CD4-positive, alpha-beta T cell treated with Interferon alpha-2 for 1 hour (primary cell): ENCODE measurements around the gene CLIC3.

Experiments
- DNase-seq, 2 donors: peaks; one replicate each; pipeline ENCODE4 v3.0.0-alpha.2; 2020 to 2022

The CLIC3 gene

DNA sequence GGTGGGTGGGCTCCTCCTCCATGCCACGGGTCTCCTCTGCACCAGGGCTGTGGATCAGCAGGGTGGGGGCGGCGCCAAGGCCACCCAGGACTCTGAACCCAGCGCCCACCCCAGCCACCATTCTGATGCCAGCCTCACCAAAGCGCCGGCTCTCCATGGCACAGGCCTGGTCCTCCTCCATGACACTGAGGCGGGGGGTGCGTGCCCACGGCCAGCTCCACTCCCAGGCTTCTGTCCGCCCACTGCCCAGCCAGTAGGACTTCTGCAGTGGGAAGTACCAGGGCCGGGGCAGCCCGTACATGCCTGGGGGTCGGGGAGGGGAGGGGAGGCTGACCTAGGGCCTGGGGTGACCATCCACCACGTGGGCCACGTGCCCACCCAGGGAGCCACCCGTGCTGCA is 20.1 kb upstream of the CLIC3 start:
- no peak for DNase-seq

DNA sequence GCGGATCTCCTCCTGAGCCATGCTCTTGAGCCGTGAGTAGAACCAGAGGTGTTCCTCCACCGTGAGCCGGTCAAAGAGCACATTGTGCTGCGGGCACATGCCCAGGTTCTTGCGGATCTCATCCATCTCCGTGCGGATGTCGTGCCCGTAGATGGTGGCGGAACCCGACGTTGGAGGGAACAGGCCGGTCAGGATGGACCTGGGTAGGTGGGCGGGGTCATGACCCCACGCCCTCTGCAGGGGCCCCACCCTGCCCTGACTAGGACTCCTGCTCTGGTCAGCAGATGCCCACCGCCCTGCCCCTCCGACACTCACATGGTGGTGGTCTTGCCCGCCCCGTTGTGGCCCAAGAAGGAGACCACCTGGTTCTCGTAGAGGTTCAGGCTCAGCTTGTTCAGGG is 19.6 kb upstream of the CLIC3 start:
- no peak for DNase-seq

DNA sequence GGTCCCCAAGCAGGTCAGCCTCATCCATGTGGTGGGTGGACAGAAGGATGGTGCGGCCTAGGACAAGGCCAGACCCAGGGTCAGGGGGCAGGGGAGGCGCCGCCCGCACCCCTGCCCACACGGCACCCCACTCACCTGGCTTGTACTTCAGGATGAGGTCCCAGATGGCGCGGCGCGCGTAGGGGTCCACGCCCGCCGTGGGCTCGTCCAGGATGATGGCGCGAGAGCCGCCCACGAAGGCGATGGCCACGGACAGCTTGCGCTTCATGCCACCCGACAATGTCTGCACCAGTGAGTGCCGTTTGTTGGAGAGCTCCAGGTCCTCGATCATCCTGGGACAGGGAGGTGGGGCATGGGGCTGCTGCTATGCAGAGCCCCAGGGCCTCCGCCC is 19.2 kb upstream of the CLIC3 start:
- DNase-seq = no peak

DNA sequence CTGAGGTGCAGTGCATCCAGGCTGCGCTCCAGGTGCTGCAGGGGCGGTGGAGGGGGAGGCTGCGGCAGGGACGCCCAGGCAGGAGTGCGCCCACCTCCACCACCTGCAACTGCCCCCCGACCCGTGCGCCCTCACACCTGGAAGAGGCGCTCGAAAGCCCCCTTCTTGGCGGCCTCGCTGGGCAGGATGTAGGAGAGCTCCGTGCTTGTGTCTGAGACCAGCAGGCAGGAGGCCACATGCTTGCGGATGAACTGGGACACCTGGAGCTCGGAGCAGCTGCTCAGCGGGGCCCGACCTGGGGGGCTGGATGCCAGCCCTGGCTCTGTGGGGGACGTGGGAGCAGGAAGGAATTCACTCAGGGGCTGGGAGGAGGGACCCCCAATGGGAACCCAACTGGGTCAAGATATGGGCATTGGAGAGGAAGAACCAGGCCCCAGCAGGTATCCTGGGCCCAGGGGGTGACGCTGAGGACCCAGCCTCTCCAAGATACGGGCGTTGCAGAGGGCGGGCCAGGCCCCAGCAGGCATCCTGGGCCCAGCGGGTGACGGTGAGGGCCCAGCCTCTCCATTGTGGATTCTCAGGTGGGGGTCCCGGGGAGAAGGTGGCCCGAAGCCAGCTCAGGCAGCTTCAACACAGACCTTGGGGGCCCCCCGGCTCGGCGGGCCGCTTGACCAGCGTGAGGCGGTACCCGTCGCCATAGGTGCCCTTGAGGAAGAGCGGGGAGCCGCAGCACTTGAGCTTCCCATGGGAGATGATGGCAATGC is 18.6 kb upstream of the CLIC3 start:
- DNase-seq = no peak

DNA sequence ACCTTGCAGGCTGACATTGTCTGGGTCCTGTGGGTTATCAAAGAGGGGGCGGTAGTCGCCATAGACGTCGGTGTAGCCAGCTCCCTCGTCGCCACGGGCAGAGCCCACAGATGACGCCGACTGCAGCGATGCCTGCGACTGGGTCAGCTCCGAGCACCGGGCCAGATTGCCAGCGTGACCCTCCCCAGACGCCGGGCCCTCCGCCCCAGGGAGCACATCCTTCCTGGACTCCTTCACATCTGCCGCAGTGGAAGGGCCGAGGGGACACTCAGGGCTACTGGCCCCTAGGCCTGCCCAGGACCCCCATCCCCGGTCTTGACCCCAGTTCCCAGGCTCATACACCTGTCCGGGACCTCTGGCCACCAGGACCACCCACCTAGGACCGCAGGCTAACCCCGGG is 17.8 kb upstream of the CLIC3 start:
- no peak for DNase-seq

DNA sequence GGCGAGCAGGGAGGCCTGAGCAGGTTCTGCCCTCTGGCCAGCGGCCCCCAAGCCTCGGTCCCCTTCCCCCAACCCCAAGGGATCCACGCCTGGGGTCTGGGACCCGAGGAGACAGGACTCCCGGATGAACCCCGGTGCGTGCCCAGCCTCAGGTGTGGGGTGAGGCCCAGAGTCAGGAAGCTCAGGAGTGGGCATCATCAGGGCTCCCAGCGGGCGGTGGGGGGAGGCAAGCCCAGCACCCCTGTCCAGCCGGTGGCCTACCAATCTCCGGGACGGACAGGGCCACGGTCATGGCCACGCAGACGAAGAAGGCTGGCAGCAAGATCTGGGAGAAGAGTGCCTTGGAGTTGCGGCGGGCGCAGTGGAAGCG is 17.2 kb upstream of the CLIC3 start:
- no peak for DNase-seq

DNA sequence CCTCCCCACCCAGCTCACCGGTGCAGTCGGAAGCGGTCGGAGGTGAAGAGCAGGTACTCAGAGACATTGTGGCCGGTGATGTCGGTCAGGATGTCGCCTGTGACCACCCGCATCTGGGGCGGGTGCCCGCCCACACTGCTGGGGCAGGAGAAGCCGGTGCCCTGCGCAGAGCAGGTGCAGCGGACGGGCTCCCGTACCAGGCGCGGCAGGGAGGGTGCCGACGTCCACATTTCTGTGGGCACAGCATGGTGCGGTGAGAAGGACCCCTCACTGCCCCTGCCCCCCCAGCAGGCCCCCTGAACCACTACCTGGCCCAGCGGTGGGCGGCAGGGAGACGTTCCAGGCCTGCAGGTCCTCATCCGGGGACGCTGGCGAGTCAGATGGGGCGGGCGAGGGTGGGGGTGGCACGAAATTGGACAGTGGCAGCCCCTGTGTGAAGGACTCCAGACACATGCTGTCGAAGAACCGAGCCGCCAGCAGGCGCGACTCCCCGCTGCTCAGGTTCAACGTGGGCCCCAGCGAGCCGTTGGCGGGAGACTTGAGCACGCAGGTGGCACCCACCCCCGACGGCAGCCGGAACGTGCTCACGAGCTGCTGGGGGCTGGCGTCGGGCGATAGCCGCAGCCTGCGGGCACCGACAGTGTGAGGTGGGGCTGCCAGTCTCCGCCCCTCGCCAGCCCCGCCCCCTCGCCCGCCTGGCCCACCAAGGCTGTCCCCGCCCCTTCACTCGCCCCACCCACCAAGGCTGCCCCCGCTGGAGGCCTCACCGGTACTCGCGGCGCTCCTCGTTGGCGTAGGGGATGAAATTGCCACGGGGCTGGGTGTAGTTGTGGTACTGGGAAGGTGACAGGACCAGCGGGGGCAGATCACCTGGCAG is 16.6 kb upstream of the CLIC3 start:
- DNase-seq = no peak

DNA sequence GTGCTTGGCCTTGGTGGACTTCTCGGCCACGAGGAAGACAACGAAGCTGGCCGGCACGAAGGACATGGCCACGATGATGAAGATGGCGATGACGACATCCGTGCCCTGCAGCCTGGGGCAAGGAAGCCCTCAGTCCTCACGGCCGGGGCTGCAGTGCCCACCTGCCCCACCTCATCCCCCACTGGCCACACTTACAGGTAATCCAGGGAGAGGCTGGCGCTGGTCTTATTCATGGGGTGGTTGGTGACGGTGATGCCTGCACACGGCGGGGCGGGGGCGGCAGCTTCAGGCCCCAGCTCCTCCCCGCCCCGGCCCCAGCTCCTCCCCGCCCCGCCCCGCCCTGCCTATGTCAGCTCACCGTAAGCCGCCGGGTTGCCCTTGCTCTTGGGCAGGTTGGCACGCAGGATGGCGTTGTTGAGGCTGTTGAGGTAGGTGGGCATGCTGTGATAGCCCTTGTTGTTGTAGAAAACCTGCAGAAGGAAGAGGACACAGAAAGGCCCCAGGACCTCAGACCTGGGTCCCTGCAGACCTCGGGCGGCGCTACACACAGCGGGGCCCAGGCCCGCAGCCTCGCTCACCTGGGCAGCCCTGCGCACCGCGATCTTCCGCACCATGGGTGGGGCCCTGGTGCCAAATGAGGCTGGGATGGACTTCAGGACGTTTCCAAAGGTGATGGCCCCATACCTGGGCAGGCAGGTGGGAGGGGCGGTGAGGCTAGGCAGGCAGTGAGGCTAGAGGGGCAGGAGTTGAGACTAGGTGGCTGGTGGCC is 15.7 kb upstream of the CLIC3 start:
- DNase-seq = no peak

DNA sequence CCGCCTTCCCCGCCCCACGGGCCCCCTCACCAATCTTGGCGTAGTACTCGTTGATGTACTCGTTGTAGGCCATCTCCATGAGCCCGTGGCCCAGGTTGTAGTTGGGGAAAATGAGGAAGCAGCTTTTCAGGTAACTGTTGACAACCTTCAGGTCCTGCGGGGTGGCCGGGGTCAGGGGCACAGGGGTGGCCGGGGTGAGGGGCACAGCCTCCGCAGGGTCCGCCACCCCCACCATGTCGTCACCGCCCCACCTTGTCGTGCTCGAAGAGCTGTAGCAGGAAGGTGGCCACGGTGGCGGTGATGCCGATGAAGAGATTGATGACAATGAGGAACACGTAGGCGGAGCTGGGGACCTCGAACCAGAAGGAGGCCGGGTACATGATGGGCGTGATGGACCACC is 14.8 kb upstream of the CLIC3 start:
- DNase-seq = no peak

DNA sequence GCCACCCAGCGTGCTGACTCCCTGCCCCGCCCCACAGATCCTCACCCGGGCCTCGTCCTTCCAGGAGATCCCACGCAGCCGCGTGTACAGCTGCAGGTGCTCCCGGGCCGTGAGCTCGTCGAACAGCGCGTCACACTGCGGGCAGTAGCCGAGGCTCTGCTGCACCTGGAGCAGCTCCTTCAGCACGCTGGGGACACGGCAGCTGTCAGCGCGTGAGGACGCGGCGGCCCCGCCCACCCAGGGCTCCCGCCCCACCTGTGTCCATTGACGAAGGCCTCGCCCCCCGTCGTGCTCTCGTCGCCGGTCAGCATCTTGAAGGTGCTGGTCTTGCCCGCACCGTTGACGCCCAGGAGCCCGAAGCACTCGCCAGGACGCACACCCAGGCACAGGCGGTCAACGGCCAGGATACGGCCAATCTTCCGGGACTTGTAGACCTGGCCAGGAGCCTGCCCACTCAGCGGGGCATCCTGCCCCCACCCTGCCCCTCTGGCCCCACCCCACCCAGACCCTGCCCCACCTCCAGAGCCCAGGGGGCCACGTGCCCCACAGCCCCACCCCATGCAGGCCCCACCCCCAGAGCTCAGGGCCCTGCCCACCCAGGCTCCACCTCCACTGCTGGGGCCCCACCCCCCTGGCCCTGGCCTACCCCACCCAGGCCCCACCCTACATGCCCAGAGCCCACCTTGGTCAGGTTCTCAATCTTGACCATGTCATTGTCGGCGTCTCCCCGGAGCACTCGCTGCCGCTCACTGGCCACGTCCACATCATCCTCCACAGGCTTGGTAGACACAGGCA is 13.8 kb upstream of the CLIC3 start:
- DNase-seq = no peak

DNA sequence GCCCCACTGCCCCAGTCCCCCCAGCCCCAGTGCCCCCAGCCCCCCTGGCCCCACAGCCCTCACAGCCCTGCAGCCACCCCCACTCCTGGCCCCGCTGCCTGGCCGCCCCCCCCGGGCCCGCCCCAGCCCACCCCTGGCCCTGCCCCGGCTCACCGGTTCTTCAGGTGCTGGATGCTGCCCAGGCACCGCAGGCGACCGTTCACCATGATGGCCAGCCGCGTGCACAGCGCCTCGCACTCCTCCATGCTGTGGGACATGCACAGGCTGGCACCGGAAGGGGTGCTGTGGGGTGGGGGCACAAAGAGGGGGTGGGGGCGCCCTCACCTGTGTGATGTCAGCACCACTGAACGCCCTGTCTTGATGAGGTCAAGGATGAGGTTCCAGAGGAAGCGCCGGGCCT is 12.8 kb upstream of the CLIC3 start:
- no peak for DNase-seq

DNA sequence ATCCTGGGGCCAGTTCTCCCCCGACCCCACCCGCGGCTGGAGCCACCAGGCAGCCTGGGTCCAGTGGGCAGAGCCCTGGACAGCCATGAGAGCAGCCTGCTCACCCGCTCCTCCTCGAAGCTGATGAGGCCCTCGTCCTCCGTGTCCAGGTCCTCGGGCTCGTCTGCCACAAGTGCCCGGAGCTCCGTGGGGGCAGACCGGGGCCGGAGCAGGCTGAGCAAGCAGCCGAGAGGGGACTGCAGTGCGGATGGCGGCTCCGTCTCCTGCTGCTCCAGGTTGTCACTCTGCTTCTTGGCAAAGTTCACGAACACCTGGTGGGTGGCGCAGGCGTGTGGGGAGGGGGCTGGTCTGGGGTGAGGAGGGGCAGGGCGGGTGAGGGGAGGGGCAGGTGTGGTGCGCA is 11.9 kb upstream of the CLIC3 start:
- DNase-seq = no peak

DNA sequence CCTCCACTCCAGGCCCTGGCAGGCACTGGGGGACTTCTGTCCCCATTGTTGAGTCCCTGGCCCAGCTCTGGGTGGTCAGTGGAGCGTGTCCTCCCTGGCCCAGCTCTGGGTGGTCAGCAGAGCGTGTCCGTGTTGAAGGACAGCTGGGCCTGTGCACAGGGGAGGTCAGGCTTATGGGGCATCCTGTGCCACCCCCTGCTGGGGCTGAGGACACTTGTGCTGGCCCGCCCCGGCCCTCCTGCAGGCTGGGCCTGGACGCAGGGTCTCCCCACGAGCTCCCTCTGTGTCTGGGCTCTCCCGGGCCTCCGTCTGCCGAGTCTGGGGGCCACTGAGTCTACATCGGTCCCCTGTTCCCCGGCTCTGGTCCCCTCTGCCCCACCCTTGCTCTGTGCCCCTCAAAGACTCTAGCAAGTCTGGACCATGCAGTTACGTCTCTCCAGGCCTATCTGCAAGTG is 11.5 kb upstream of the CLIC3 start:
- DNase-seq = no peak

DNA sequence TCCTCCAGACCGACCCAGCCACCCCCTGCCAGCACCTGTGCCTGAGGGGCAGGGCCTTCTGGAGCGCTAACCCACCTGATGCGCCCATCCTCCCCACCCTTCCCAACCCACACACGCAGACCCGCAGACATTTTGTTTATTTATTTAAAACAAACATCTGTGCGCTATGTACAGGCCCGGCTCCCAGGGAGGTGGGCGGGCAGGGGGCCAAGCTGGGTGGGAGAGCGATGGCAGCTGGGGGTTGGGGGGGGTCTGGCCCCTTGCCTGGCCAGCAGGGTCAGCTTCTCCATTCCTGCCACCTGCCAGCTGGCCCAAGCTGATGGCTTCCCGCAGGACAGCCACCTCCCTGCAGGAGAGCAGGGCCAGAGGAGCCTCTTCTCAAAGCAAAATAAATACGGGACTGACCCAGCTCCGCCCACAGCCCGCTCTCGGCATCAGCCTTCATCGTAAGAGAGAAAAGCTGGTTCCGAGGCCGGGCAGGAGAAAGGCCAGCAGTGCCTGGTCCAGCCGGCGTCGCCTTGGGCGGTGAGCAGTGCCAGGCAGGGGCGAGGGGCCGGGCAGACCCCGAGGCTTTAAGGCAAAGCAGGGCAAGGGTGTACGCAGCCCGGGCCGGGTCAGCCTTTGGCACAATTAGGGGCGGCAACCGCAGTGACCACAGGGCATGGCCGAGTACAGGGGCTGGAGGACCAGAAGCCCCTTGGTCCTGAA is 10.9 kb upstream of the CLIC3 start:
- no peak for DNase-seq

DNA sequence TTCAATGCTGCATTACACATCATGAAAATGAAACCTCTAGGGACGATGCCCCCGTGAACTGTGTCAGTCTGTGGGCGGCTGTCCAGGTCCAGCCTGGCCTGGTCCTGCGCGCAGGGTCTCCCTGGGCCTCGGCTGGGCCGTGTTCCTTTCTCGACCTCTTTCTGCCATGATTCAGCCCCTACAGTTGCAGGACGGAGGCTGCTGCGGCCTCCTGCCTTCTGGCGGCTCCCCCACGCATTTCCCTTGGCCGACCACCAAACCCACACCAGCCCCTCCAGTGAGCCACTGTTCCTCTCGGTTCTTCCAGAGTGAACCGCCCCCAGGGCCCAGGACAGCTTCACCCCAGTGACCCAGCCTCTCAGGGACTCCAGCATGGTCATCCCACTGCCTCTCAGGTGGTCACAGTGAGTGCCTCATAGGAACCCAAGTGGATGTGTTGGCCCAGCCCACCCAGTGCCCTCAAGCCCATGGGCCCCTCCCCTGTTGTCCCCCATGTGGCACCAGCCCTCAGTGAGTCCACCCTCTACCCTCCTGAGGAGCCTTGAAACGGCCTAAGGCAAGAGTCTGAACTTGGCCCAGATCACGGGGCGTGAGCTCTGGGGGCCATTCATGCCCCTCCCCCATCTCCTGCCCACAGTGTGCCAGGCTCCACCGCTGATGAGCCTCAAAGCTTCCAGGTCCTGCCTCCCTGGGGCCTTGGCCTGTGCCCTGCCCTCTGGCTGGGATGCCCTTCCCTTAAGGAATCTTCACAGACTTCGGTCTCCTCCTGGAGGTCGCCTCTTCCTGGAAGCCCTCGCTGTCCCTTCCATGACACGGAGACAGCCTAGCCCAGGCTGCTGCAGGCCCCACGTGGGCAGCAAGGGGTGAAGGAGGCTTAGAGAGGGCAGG is 10.0 kb upstream of the CLIC3 start:
- DNase-seq = no peak

DNA sequence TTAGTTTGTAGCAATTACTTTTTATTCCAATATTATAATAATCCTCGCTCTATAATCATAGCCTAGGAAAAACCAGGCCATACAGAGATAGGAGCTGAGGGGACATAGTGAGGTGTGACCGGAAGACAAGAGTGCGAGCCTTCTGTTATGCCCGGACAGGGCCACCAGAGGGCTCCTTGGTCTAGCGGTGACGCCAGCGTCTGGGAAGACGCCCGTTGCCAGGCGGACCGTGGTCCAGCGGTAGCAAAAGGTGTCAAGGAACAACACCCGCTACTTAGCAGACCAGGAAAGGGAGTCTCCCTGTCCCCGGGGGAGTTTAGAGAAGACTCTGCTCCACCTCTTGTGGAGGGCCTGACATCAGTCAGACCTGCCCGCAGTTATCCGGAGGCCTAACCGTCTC is 7.9 kb upstream of the CLIC3 start:
- peak; percentile 11 to 29 for DNase-seq

DNA sequence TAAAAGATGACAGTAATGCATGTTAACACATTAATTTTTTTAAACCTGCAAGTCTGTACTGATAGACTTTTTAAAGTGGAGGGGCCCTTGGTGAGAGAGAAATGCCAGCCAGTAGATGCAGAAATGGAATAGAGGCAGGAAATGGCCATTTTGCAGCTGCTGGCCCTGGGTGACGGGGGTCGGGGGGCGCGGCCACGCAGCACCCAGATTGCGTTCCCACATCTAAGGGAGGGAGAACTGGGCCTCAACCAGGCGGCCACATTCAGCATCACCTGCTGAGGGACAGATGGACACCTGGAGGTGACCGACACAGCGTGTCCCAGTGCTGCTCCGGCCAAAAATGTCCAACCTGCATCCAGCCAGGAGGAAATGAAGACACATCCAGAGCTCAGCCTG is 6.3 kb upstream of the CLIC3 start:
- DNase-seq = no peak

DNA sequence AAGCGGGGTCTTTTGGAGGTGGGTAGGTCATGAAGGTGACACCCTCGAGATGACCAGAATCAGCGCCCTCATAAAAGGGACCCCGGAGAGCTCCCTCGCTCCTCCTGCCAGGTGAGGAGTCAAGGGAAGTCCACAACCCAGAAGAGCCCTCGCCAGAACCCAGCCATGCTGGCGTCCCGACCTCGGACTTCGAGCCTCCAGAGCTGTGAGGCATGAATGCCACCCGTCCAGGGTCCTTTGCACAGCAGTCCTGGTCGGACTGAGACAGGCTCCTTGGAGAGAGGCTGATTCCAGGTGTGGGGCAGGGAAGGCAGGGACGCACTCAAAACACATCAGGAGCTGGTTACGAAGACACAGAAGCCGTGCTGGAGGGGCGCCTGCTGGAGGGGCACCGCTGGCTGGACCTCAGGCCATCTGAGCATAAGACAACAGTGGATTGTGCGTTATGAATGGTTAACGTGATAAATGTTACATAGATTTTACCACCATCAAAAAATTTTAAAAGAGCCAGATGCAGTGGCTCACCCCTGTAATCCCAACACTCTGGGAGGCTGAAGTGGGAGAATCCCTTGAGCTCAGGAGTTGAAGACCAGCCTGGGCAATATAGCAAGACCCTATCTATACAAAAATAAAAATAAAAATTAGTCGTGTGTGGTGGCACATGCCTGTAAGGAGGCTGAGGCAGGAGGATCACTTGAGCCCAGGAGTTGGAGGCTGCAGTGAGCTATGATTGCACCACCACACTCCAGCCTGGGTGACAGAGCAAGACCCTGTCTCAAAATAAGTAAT is 5.7 kb upstream of the CLIC3 start:
- DNase-seq = no peak

DNA sequence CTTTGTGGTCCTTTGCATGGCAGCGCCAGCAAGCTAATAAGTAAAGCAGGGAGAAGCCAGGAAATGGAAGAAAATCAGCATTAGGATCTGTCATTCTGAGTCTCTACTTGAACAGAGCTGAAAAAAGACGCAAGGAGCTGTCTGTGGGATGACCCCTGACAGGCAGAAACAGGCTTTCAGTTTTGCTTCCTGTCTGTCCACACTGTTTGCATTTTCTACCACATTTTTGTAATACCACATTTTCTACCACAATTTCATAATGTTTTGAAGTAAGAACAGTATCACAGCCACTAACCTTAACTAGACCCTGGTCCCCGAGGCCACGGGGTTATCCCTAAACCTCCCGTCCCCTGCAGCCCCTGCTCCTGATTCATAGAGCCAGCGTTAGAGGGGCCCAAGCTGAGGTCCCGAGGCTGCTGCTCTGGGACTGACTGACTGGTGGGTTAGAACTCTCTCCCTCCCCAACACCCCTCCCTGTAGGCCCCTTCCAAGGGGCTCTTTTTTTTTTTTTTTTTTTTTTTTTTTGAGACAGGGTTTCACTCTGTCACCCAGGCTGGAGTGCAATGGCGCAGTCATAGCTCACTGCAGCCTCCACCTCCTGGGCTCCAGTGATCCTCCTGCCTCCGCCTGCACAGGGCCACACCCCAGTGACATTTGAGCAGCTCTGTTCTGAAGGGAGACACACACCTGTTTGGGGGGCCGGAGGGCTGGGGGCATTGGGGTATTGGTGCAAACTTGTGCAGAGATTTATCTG is 4.0 kb upstream of the CLIC3 start:
- DNase-seq = peak; percentile 18 to 55
